Activated CD4-positive, alpha-beta memory T cell treated with anti-CD3 and anti-CD28 coated beads, Interleukin-2, amount 10 ng/mL, durations not matched to agents 7 days and 5 days (primary cell): ENCODE data around the gene LRRC10B. TPM values are rescaled to one million over a fixed set of nuclear protein-coding genes. Genes with fewer than 3 reads are reported as not detected.

ENCODE experiments used
- CTCF ChIA-PET: fragments of 350-600 bp; sonication (Branson Sonifier 250); formaldehyde crosslinking; loops from one replicate; lab custom pipeline; 2021; ENCODE audit warnings: antibody characterized with exemption, inconsistent platforms; lab: Charles Lee
- POLR2A ChIA-PET: fragments of 350-600 bp; sonication (Branson Sonifier 250); formaldehyde crosslinking; loops from one replicate; lab custom pipeline; 2021; ENCODE audit warnings: antibody characterized with exemption; lab: Charles Lee
- DNase-seq: peaks from one replicate; pipeline ENCODE4 v3.0.0-alpha.2; 2020
- H3K27ac Mint-ChIP-seq: one replicate; pipeline ENCODE4 v1.8.0; 2021; ENCODE audit warnings: mild to moderate bottlenecking, mixed read lengths
- H3K27me3 Mint-ChIP-seq: one replicate; pipeline ENCODE4 v1.8.0; 2021; ENCODE audit warnings: mixed read lengths
- H3K36me3 Mint-ChIP-seq: one replicate; pipeline ENCODE4 v1.8.0; 2021; ENCODE audit warnings: low read depth, mixed read lengths
- H3K4me1 Mint-ChIP-seq: one replicate; pipeline ENCODE4 v1.8.0; 2021; ENCODE audit warnings: mixed read lengths
- H3K4me3 Mint-ChIP-seq: one replicate; pipeline ENCODE4 v1.8.0; 2021; ENCODE audit warnings: mild to moderate bottlenecking, mixed read lengths
- H3K9me3 Mint-ChIP-seq: one replicate; pipeline ENCODE4 v1.8.0; 2021; ENCODE audit warnings: mixed read lengths
- total RNA-seq, 2 experiments: library from RNA; stranded (reverse); gene quantifications; one replicate each; pipeline ENCODE4 v1.2.3, GENCODE V29; 2021

The LRRC10B gene
- total RNA-seq, 2 experiments from 2014 or later = 0.13 TPM; not detected in 1

DNA sequence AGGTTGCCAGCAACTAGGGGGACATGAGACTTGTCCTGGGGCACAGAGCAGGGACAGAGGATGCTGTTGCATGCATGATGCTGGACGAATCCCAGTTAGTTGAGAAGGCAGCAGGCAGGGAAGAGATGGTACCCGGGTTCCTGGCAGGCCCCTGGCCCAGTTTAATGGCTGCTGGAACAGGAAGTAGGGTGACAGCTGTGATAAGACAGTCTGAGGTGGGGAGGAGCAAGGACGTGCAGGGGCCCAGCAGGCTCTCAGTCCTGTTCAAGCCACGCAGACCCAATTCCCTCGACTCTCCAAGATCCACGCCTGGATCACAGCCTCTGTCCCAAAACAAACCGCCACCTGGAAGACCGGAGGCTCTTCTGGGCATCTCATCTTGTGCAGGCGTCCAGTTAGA is 32.0 kb downstream of the LRRC10B start:
- Mint-ChIP-seq H3K27ac (no peak overlapping the region), H3K36me3 (no peaks in the 10 kb centered on the region), H3K9me3 (no peaks in the 10 kb centered on the region), H3K27me3 (peaks cover 7% of the 10 kb centered on the region), H3K4me3 (no peak overlapping the region), H3K4me1 (no peaks in the 10 kb centered on the region)
- DNase-seq = no peak
- ChIA-PET CTCF (interaction anchor here (1.7 kb wide), 1 partner anchor 24 kb away, joined by 5 read pairs; no protein-coding TSS in a partner anchor), POLR2A (no interaction called here)

DNA sequence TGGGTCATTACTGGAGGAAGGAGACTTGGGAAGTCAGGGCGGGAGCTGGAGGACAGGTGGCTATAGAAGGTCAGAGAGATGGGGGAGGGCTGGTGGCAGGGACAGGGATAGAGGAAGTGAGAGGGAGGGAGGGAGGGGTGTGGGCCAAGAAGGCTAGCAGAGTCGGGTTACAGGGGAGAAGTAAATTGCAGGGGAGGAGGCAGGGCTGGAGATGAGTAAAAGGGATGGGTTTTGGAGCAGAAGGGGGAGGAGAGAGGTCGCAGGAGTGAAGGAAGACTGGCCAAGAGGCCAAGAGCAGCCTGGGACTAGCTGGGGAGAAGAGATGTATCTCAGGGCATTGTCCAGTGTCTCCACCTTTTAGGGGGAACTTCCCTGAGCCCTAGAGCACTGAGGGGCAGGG is 33.0 kb downstream of the LRRC10B start:
- Mint-ChIP-seq H3K4me1 (no peaks in the 10 kb centered on the region), H3K36me3 (no peaks in the 10 kb centered on the region), H3K27me3 (peaks cover 7% of the 10 kb centered on the region), H3K4me3 (no peak overlapping the region), H3K27ac (no peak overlapping the region), H3K9me3 (no peaks in the 10 kb centered on the region)
- DNase-seq = no peak
- CTCF ChIA-PET = no interaction called here
- POLR2A ChIA-PET = no interaction called here

DNA sequence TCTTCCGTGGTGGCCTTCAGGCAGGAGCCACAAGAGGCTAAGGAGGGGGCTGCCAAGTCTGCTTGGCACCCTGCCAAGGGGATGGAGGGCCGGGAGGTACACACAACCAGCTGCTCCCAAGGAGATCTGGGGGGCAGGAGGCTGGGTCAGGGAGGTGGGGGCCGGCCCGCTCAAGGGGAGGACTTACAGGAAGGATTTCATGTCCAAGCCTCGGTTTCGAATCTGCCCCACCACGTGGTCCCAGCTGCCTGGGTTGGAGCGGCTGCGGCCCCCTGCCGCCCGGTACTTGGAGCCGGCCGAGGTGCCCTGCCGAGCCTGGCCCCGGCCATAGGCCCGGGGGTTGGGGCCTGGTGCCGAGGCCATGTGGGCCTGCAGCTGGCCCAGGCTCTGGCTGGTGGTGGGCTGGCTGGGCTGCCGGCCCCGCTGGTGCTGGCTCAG is 33.5 kb downstream of the LRRC10B start:
- Mint-ChIP-seq H3K4me1 (no peaks in the 10 kb centered on the region), H3K27ac (no peak overlapping the region), H3K9me3 (no peaks in the 10 kb centered on the region), H3K27me3 (peaks cover 7% of the 10 kb centered on the region), H3K4me3 (no peak overlapping the region), H3K36me3 (no peaks in the 10 kb centered on the region)
- ChIA-PET CTCF (no interaction called here), POLR2A (no interaction called here)
- no peak for DNase-seq

DNA sequence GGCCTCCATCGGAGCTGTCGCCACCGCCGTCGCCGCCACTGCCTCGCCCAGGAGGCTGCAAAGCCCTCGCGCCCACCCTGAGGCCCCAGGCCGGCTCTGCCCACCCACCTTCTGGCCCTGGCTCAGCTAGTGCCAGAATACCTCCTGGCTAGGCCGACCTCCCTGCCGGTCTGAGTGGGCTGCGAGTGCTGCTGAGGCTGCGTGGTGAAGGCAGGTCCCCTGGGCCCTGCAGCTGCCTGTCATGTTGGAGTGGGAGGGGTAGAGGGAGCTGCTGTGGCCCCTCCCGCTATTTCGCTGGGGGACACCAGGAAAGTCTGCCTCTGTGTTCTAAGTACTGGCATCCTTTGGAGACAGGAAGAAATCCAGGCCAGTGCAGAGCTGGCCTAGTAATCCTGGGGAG is 34.2 kb downstream of the LRRC10B start:
- CTCF ChIA-PET = no interaction called here

DNA sequence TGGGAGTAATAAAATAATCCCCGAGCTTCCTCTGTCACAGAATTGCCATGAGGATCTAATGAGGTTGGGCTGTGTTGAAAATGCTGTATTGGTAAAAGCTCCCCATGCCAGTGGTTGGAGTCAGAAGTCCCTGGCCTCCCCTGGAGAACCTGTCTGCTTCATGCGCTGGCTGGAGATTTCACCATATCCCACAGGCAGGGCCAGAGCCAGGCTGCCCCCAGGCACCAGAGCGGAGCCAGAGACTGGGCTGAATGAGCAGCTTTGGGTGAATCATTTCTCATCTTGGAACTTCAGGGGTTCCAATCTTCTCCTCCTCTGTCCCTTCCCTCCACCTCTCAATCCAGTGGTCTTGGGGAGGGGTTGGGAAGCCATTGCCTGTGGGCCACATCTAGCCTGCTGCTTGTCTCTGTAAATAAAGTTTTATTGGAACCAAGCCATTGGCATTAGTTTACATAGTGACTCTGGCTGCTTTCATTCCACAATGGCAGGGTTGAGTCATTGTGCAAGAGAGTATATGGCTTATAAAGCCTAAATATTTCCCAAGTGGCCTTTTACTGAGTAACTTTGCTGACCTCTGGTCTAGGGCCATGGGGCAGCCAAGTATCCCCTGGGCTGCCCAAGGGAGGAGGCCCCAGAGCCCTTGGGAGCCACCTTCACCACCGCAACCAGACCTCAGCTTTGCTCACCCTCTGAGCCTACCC is 35.2 kb downstream of the LRRC10B start:
- no peaks in the 10 kb centered on the region for H3K9me3 Mint-ChIP-seq
- CTCF ChIA-PET = no interaction called here
- POLR2A ChIA-PET = no interaction called here
- H3K27me3 Mint-ChIP-seq = peaks cover 7% of the 10 kb centered on the region
- no peak overlapping the region for H3K27ac Mint-ChIP-seq
- H3K4me1 Mint-ChIP-seq = no peaks in the 10 kb centered on the region
- H3K4me3 Mint-ChIP-seq = no peak overlapping the region
- no peaks in the 10 kb centered on the region for H3K36me3 Mint-ChIP-seq
- no peak for DNase-seq

More for the DNA sequence above, 34.2 kb downstream of the LRRC10B start:
- no peak overlapping the region for H3K27ac Mint-ChIP-seq
- H3K4me3 Mint-ChIP-seq = no peak overlapping the region
- no peak for DNase-seq
- H3K27me3 Mint-ChIP-seq = peaks cover 7% of the 10 kb centered on the region
- no peaks in the 10 kb centered on the region for H3K4me1 Mint-ChIP-seq
- POLR2A ChIA-PET = no interaction called here
- no peaks in the 10 kb centered on the region for H3K9me3 Mint-ChIP-seq
- H3K36me3 Mint-ChIP-seq = no peaks in the 10 kb centered on the region

DNA sequence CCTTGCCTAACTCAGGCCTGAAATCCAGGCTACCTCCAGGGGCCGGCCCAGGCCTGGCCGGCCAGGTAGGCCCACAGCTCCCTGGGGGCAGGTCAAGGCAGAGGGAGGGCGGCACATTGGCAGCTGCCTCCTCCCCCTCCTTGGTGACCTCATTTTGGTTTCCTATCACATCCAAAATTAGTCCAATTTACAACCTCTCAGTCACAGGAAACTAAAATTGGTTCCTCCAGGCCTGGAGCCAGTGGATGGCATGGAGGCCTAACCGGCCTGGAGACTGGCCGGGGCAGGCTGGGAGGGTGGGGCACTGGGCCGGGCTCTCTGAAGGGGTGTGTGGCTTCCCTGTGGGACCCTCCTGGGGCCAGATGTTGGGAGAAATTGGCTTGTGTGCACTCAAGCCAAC is 35.9 kb downstream of the LRRC10B start:
- ChIA-PET POLR2A (interaction anchor here (2.0 kb wide), 1 partner anchor 23 kb away, joined by 4 read pairs; no protein-coding TSS in a partner anchor), CTCF (interaction anchor here (0.6 kb wide), 1 partner anchor 61 kb away, joined by 4 read pairs; no protein-coding TSS in a partner anchor)
- H3K4me1 Mint-ChIP-seq = no peaks in the 10 kb centered on the region
- H3K4me3 Mint-ChIP-seq = no peak overlapping the region
- no peaks in the 10 kb centered on the region for H3K9me3 Mint-ChIP-seq
- no peak overlapping the region for H3K27ac Mint-ChIP-seq
- H3K27me3 Mint-ChIP-seq = peaks cover 4% of the 10 kb centered on the region
- H3K36me3 Mint-ChIP-seq = no peaks in the 10 kb centered on the region
- no peak for DNase-seq

DNA sequence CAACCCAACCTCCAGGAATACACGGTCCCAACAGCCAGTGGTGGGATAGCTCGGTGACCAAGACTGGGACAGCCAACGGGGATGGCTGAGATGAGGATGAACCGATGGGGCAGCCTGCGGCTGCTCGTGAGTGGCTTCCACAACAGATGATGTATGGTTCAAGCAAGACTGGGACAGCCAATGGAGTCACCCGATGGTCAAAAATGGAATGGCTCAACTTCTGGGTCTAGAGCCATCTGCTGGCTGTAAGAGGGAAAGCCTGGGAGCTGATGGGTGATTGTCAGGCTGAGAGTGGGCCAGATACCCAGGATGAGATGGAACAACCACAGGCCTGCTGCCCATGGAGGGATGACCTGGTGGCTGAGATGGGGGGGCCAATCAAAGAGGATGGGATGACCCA is 36.8 kb downstream of the LRRC10B start:
- H3K4me1 Mint-ChIP-seq = no peaks in the 10 kb centered on the region
- ChIA-PET POLR2A (interaction anchor here (2.0 kb wide), 1 partner anchor 22 kb away, joined by 4 read pairs; no protein-coding TSS in a partner anchor), CTCF (interaction anchor here (1.1 kb wide), 1 partner anchor 36 kb away, joined by 3 read pairs; the partner anchor contains the start of gene SYT7)
- no peak overlapping the region for H3K4me3 Mint-ChIP-seq
- H3K9me3 Mint-ChIP-seq = no peaks in the 10 kb centered on the region
- no peak for DNase-seq
- H3K27me3 Mint-ChIP-seq = no peaks in the 10 kb centered on the region
- H3K36me3 Mint-ChIP-seq = no peaks in the 10 kb centered on the region
- H3K27ac Mint-ChIP-seq = no peak overlapping the region

DNA sequence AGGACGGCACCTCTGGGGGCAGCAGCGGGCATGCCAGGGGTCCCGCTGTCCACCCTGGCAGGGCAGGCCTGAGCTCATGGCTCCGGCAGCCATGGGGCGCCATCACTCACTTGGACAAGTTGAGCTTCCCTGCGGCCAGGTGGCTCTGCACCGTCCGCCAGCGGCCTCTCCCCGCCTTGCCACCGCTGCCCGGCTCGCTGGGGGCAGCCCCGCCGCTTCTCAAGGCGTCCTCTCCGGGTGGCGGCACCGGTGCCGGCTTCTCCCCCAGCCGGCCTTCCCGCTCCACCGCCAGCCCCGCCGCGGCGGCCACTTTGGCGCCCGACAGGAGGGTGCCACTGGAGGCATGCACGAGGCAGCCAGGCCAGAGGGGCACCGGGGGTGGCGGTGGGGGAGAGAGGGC is 37.4 kb downstream of the LRRC10B start:
- DNase-seq = no peak
- Mint-ChIP-seq H3K27me3 (no peaks in the 10 kb centered on the region), H3K4me1 (no peaks in the 10 kb centered on the region), H3K27ac (no peak overlapping the region), H3K9me3 (no peaks in the 10 kb centered on the region), H3K36me3 (no peaks in the 10 kb centered on the region), H3K4me3 (no peak overlapping the region)
- CTCF ChIA-PET = interaction anchor here (1.1 kb wide), 1 partner anchor 36 kb away, joined by 3 read pairs; the partner anchor contains the start of gene SYT7
- POLR2A ChIA-PET = interaction anchor here (2.0 kb wide), 1 partner anchor 22 kb away, joined by 4 read pairs; no protein-coding TSS in a partner anchor

DNA sequence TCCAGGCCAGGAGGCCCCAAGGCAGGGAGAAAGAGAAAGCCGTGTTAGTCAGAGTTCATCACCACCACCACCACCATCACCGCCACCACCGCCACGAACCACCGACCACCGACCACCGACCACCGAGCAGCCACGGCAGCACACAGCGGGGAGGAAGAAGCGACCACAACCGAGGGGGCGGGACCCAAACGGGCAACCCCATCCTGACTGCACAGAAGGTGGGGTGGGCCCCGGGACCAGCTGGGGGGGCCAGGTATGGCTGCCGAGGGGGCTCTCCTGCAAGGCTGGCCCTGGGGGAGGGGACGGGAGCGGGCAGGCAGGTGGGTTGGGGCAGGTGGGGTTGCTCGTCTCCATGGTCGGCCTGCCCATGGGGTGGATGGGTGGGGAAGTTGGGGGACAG is 38.1 kb downstream of the LRRC10B start:
- POLR2A ChIA-PET = no interaction called here
- no peak for DNase-seq
- Mint-ChIP-seq H3K4me1 (no peaks in the 10 kb centered on the region), H3K27ac (no peak overlapping the region), H3K36me3 (no peaks in the 10 kb centered on the region), H3K27me3 (no peaks in the 10 kb centered on the region), H3K4me3 (no peak overlapping the region), H3K9me3 (no peaks in the 10 kb centered on the region)
- CTCF ChIA-PET = no interaction called here

DNA sequence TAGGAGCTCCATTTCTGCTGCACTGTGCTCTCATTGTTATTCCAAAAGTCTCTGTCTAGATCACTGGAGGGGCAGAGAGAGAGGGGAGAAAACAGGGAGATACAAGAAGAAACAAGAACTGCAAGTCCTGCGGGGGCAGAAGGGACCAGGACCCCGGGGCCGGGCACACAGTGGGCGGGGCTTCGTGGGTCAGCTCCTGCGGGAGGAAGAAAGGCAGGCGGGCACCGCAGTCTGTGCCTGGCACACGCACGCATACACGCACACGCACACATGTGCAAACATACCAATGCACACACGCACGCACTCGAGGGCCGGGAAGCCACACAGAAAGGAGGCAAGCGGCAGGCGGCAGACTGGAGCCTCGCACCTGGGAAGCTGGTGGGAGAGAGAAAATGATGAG is 38.7 kb downstream of the LRRC10B start:
- H3K27me3 Mint-ChIP-seq = no peaks in the 10 kb centered on the region
- no peak overlapping the region for H3K27ac Mint-ChIP-seq
- ChIA-PET CTCF (no interaction called here), POLR2A (no interaction called here)
- no peak overlapping the region for H3K4me3 Mint-ChIP-seq
- no peak for DNase-seq
- H3K9me3 Mint-ChIP-seq = no peaks in the 10 kb centered on the region
- H3K4me1 Mint-ChIP-seq = no peaks in the 10 kb centered on the region
- H3K36me3 Mint-ChIP-seq = no peaks in the 10 kb centered on the region

DNA sequence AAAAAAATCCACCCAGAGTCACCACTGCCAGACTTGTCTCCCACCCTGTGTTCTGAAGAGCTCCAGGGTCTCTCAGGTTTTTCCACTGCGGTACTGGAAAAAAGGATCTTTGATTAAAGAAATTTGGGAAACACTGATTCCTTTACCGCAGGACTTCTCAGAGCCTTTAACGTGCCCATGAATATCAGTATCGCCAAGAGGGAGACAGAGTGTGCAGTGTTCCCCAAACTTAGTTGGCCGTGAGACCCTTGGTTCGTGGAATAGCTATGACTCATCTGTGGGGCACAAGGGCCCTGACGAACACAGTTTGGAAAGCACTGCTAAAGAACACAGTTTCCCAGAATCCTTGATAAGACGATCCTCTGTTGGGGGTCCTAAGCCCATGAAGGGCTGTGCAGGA is 40.6 kb downstream of the LRRC10B start:
- POLR2A ChIA-PET = no interaction called here
- CTCF ChIA-PET = no interaction called here
- Mint-ChIP-seq H3K9me3 (no peaks in the 10 kb centered on the region), H3K27me3 (peaks cover 12% of the 10 kb centered on the region), H3K4me1 (peaks cover under 1% of the 10 kb centered on the region), H3K4me3 (no peak overlapping the region), H3K27ac (no peak overlapping the region), H3K36me3 (no peaks in the 10 kb centered on the region)
- no peak for DNase-seq

DNA sequence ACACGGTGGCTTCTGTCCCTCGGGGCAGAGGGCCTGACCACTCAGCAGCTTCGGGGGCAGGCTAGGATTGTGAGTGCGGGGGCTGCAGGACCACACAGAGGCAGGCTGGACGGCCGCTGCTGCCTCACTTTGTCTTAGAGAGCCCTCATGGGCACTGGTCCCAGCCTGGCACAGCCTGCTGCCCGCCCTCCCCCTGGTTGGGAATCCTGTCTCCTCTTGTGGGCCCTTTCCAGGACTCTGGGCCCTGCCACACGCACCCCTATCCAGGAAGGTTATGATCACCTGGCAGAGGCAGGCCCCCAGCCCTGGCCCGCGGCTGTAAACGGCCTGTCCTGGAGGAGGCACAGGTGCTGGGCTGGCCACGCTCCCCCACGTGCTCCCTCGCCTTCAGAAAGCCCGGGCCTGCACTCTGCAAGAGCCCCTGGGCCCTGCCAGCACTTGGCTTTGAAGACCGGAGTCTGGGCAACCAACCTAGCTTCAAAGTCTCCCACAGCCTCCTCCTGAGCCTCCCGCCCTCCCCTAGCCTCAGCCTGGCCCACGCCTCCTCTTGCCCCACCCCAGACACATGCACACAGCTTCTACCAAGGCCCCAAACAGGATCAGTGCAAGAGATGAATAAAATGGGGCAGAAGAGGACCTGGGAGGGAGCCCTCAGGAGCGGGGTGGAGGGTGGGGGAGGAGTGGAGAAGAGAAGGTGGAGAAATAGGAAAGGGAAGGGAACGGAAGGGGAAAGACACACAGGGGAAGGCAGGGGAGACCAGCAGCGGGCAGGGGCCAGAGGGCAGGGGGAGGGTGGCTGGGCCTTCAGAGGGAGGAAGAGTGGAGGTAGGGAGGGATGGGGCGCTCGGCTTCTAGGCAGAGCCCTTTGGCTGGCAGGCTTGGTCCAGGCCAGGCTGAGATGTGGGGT is 41.4 kb downstream of the LRRC10B start:
- ChIA-PET POLR2A (no interaction called here), CTCF (no interaction called here)
- H3K27ac Mint-ChIP-seq = no peak overlapping the region
- no peaks in the 10 kb centered on the region for H3K36me3 Mint-ChIP-seq
- H3K9me3 Mint-ChIP-seq = no peaks in the 10 kb centered on the region
- no peak overlapping the region for H3K4me3 Mint-ChIP-seq
- peaks cover 19% of the 10 kb centered on the region for H3K27me3 Mint-ChIP-seq
- peaks cover 4% of the 10 kb centered on the region for H3K4me1 Mint-ChIP-seq
- no peak for DNase-seq

DNA sequence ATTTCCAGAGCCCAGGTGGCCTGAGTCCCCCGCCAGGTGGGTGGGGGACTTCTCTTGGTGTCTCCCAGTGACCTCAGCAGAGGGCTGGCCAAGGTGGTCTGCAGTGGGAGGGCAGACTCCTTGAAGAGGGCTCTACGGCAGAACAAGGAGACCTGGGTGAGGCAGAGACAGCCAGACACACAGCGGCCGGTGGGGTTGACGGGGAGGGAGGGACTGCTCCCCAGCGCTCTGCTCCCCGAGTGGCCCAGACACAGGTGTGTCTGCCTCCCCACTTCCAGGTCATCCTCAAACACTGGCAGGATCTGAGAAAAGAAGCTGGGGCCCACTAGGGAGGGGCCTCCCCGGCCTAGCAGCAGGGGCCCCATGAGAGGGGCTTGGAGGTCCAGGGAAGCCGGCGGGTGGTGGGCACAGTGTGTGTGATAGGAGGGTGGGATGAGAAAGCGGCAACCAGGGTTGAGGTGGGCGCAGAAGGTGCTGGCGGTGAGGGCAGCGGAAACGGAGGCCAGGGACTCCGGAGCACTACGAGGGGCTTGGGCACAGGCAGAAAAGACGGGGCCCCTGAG is 42.2 kb downstream of the LRRC10B start:
- DNase-seq = no peak
- Mint-ChIP-seq H3K36me3 (no peaks in the 10 kb centered on the region), H3K4me1 (peaks cover 4% of the 10 kb centered on the region), H3K27me3 (peaks cover 24% of the 10 kb centered on the region), H3K9me3 (no peaks in the 10 kb centered on the region), H3K4me3 (no peak overlapping the region), H3K27ac (no peak overlapping the region)
- POLR2A ChIA-PET = no interaction called here
- CTCF ChIA-PET = no interaction called here
